Liver (tissue), 3 donors: ENCODE data around the gene CD163L1.
"Not testable (repeated sequence)": the region's sequence is repeated elsewhere in the genome, so short reads cannot be mapped to it uniquely, and the experiment has no call there.

Source experiments
- CTCF ChIP-seq: fragments of 150-350 bp; IDR thresholded peaks from 2 replicates; pipeline ENCODE4 v1.5.1; 2017; ENCODE audit warnings: improper control_type of control experiment, low read depth, low read length; ENCODE audit not compliant: missing input control
- EGR1 ChIP-seq, 2 donors: IDR thresholded peaks; 2 replicates each; pipeline ENCODE4 v1.6.1; 2016 to 2018; ENCODE audit warnings: antibody characterized with exemption in 2 of 2, low read depth in 2 of 2
- GABPA ChIP-seq, 2 donors: IDR thresholded peaks in 1 of 2; conservative IDR thresholded peaks in 1 of 2; 2 replicates each; pipeline ENCODE4 v1.6.1; 2016; ENCODE audit warnings: antibody characterized with exemption in 2 of 2, mild to moderate bottlenecking in 1 of 2, moderate library complexity in 1 of 2
- HNF4A ChIP-seq, 2 donors: conservative IDR thresholded peaks; 2 replicates each; pipeline ENCODE4 v1.6.1; 2016; ENCODE audit warnings: antibody characterized with exemption in 2 of 2, mild to moderate bottlenecking in 2 of 2
- HNF4G ChIP-seq: IDR thresholded peaks from 2 replicates; pipeline ENCODE4 v1.6.1; 2016; ENCODE audit warnings: antibody characterized with exemption
- JUND ChIP-seq, 2 donors: IDR thresholded peaks; 2 replicates each; pipeline ENCODE4 v1.6.1; 2016; ENCODE audit warnings: antibody characterized with exemption in 2 of 2
- RAD21 ChIP-seq, 2 donors: IDR thresholded peaks; 2 replicates each; pipeline ENCODE4 v1.6.1; 2016; ENCODE audit warnings: antibody characterized with exemption in 2 of 2, mild to moderate bottlenecking in 2 of 2
- REST ChIP-seq: IDR thresholded peaks from 2 replicates; pipeline ENCODE4 v1.6.1; 2016; ENCODE audit warnings: antibody characterized with exemption, mild to moderate bottlenecking
- SP1 ChIP-seq: IDR thresholded peaks from 2 replicates; pipeline ENCODE4 v1.6.1; 2018; ENCODE audit warnings: antibody characterized with exemption, mild to moderate bottlenecking
- TAF1 ChIP-seq: conservative IDR thresholded peaks from 2 replicates; pipeline ENCODE4 v1.6.1; 2016; ENCODE audit warnings: antibody characterized with exemption, mild to moderate bottlenecking
- ZBTB33 ChIP-seq: IDR thresholded peaks from 2 replicates; pipeline ENCODE4 v1.6.1; 2016; ENCODE audit warnings: antibody characterized with exemption
- donor health status: healthy.
- donor health status: healthy.

- not testable (repeated sequence) for TF ChIP-seq CTCF; EGR1 (IDR thresholded peaks at IDR 0.05; ENCODE audit: low read depth in 2 of 2); JUND (IDR thresholded peaks at IDR 0.05); TAF1; RAD21 (IDR thresholded peaks at IDR 0.05); ZBTB33; REST; SP1; HNF4G; HNF4A (conservative IDR thresholded peaks at IDR 0.05); GABPA (IDR thresholded peaks at IDR 0.05 in 1 of 2, conservative IDR thresholded peaks at IDR 0.05 in 1 of 2)
Observed at GRCh38 chr12:7437494-7437893, 6.5 kb downstream of the CD163L1 start.
